Stimulated activated CD8-positive, alpha-beta memory T cell treated with anti-CD3 and anti-CD28 coated beads, Interleukin-7, amount 100 ng/mL, for 24 hours (primary cell): ENCODE measurements around the gene INSR.
A peak's percentile ranks its signal among the peaks of the same experiment; 100 is the strongest.
"Not testable (repeated sequence)": the region's sequence is repeated elsewhere in the genome, so short reads cannot be mapped to it uniquely, and the experiment has no call there.

Experiments
- DNase-seq: peaks from one replicate; pipeline ENCODE4 v3.0.0-alpha.2; 2020; ENCODE audit warnings: low read depth

The INSR gene

DNA sequence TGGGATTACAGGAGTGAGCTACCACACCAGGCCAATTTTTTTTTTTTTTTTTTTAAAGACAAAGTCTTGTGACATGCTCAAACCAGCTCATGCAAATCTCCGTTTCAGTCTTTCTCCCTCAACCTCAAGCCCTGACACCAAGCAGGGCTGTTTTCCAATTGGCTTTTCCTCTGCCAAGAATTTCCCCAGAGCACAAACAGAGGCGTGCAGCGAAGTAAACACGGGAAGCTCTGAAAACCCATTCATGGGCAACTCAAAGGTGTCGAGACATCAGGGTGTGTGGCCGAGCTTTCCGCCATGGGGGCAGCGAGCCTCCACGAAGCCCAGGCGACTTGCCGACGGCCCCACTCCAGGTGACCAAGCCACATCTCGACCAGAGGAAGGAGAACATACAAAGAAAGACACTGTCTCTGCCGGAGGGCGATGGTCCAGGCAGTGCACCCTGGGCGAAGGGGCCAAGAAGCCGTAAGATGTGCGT lies 70.0 kb downstream of the INSR start:
- DNase-seq: no peak

DNA sequence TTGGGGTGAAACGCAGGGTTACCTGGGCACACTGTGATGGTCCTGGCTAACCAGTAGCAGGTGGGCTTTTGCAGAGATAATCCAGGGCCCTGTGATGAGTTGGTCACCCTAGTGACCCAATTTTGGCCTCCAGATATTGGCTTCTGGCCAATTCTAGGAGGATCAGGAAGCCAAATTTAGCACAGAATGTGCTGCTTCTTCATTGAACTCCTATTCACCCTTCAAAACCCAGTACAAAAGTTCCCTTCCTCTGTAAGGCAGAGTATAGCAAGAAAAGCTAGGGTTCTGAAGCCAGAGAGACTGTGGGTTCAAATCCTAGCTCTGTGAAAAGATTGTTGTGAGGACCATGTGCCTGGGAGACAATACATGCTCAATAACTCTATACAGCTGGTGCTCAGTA lies 70.8 kb downstream of the INSR start:
- no peak for DNase-seq

DNA sequence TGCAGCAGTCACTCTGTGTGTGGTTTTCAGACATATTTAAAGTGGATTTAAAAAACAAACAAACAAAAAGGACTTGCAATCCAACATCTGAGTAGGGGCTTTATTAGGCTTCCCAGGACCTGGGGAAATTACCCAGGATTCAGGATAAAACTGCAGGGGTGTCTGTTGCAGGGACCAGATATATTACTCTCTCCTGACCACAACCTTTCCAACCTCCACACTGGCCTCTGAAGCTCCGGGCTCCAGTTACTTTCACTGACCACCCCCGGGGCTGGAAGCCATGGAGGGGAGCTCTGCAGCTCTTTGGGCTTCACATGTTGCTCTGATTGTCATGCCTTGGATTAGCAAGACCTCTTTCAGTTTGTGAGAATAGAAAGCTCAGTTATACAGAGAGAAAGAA lies 75.2 kb downstream of the INSR start:
- DNase-seq: no peak

DNA sequence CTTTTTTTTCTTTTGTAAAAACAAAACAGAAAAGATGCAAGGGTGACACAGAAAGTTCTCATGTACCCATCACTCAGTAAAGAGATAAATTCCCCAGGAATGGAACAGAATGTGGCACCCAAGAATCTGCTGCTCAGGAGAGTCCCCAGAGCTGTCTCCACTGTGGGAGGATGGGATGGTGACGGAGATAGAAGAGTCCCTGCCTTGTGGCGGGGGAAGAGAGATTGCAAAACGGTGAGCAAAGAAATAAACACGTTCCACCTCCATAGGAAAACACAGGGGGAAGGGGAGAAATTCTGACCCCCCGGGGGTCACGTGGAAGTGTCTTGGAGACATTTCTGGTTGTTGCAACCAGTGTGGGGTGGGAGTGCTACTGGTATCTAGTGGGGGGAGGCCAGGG lies 76.4 kb downstream of the INSR start:
- no peak for DNase-seq

DNA sequence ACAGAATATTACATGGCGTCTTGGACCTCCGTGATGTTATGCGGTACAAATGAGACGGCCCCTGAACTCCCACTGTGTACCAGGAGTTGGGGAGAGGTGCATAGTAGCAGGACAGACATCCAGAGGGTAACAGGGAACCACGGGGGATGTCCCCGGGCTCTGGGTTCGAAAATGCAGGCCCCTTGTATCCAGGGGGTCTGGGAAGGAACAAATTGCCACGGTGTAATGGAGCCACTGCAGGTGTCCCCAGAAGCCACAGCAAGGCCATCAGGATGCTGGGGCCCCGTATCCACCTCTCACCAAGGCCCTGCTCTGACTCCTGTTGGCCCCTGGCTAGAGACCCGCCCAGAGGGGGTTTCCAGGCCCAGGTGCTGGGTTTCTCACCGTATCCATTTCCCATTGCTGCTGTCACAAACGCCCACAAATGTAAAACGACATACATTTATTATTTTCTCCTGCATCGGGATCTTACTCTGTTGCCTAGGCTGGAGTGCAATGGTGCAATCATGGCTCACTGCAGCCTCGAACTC lies 77.8 kb downstream of the INSR start:
- DNase-seq: no peak

DNA sequence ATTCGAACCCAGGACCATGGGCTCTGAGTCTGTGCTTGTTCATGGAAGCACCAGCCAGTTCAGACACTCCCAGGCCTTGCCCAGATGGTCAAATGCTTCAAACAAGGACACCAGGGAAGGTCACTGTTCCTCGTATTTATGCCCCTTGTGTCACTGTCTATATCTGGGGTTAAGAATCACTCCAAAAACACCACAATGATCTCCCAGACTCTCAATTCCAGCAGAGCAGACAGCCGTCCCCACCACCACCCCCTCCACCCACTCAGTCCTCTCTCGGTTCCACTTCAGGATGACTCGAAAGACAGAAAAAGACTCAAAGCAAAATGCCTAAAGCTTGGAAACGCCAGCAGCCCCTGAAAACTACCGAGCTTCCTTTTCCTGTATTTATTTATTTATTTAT lies 79.0 kb downstream of the INSR start:
- no peak for DNase-seq

DNA sequence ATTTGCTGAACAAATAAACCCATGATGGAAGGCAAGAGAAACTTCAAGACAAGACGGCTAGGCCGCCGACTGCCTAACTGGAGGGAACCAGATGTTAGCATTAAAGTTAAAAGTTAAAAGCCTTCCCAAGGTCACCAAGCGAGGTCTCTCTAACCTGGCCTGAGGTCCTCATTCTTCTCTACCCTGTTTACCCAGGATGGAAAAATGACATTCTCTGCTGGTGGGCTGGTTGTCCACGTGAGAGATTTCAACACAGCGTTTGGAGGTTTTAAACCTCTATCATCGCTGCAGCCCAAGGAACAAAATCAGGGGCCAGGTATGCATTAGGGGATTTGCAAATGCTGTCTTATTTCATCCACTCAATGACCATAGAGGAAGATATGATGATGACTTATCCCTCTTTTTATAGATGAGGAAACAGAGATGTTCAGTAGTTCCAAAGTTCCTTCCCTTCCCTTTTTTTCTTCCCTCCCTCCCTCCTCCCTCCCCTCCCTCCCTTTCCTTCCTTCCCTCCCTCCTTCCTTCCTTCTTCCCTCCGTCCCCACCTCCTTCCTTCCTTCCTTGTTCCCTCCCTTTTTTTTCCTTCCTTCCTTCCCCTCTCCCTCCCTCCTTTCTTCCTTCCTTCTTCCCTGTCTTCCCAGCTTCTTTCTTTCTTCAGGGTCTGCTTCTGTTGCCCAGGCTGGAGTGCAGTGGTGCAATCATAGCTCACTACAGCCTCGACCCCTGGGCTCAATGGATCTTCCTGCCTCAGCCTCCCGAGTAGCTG lies 79.7 kb downstream of the INSR start:
- no peak for DNase-seq

DNA sequence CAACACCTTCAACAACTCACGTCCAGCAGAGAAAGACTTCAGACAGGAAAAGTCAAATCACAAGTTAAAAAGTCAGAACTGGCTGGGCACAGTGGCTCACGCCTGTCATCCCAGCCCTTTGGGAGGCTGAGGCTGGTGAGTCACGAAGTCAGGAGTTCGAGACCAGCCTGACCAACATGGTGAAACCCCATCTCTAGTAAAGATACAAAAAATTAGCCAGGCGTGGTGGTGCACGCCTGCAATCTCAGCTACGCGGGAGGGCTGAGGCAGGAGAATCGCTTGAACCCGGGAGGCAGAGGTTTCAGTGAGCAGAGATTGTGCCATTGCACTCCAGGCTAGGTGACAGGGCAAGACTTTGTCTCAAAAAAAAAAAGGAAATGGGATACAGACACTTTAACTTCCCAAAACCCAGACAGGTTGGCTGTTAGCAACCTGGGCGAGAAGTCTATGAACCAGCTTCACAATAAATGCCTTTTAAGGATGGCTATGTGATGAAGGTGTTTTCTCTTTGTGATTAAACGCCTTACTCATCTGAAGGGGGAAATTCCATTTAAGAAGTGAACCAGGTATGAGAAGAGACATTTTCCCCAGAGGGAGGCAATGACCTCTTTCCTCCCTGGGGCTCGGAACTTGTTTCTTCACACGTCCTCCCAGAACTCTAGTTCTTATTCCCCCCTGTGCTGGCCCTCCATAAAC lies 80.4 kb downstream of the INSR start:
- DNase-seq: no peak

DNA sequence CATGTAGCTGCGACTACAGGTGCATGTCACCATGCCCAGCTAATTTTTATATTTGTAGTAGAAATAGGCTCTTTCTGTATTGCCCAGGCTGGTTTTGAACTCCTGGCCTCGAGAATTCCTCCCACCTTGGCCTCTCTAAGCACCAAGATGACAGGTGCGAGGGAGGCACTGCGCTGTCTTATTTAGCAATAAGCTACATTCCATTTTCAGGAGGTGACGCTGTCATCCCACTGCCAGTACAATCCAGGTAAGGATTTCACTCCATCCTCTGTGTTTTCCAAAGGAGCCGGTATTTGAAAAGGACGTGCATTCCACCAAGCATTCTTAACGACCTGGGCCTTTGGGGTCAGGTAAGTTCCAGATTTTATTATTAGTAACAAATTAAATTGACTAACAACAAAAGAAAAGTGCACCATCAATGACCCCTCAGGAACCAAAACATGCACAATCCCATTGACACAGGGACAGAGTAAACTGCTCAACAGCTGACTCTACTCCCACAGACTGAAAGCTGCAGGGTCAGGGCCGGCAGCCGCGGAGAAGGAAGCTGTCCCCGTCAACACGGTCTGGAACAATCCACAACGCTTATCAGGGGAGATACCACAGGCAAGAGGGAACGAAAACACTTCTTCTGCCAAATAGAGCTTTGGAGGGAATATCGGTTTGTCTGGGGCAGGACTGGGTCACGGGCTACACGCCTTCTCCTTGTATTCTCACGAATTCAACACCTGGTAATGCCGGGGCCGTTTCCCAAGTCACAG lies 82.8 kb downstream of the INSR start:
- no peak for DNase-seq

DNA sequence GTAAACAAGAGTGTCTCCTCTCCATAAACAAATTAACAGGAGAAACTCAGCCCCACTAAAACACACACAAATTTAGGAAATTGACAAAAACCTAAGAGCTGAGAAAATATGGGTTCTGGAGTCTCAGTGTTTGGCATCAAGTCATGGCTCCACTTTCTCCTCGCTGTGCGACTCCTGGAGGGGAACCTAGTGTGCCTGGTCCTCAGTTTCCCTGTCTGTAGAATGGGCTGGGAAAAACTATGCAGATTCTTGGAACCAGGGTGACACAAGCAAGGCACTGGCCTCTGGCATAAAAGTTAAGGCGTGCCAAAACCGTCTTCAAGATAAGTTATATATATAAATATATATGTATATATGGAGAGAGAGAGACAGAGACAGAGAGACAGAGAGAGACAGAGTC lies 83.9 kb downstream of the INSR start:
- DNase-seq: no peak

DNA sequence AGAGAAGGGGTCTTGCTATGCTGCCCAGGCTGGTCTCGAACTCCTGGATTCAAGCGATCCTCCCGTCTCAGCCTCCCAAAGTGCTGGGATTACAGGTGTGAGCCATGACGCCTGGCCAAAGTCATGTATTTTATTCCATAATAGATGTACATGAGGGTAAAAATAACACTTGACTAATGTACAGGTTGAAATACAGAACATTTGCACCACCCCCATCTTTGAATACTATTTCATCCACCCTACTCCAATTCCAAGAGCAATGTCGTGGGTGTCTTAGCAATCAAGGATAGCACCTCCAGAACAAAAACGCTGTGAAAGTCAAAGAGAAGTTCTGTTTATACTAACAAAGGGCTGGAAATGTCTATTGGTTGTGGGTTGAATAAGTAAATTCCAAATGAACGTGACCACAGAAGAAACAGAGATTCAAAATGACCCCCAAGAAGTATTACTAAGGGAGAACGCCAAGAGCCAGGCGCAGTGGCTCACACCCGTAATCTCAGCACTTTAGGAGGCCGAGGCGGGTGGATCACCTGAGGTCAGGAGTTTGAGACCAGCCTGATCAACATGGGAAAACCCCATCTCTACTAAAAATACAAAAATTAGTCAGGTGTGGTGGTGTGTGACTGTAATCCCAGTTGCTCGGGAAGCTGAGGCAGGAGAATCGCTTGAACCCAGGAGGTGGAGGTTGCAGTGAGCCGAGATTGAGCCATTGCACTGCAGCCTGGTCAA lies 84.5 kb downstream of the INSR start:
- DNase-seq: not testable (repeated sequence)

DNA sequence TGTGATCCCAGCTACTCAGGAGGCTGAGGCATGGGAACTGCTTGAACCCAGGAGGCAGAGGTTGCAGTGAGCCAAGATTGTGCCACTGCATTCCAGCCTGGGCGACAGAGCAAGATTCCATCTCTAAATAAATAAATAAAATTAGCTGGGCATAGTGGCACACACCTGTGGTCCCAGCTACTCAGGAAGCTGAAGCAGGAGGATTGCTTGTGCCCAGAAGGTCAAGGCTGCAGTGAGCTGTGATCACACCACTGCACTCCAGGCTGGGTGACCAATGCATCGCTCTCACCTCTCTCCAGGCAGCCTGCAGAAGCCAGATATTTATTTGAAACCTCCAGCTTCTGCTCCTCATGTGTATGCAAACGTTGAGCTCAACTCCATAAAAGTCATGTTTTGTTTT lies 85.2 kb downstream of the INSR start:
- not testable (repeated sequence) for DNase-seq

DNA sequence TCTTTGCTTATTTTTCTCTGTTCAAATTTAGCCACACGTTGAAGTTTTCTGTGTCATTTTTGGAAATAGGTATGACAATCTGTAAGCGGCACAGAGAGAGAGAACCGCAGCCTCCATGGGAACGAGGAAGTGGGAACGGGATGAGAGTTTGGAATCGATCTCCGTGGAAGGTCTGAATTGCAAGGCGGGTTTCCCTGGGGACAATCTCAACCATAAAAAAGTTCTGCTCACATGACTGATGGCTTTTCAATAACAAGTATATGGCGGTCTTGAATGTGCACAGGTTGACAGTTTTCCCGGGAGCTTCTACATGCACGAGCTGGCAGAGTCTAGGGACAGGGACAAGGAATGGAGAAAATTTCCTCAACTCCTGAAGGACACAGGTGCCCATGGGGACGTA lies 90.9 kb downstream of the INSR start:
- no peak for DNase-seq

DNA sequence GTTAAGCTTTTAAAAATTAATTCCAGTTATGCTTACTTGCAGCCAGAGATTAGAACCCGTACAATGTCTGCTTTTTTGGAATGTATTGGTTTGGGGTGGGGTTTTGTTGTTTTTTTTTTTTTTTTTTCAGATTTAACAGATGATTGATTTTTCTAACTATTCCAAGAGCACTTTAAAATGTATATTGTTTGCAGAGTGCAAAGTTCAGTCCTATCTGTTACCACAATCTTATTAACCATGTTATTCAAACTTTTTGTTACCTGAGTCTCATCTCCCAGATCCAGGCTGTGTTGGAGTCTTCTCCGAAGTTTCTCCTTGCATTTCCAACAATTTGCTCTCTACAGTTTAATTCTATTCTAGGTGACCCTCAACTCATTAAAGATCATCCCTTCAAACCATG lies 91.3 kb downstream of the INSR start:
- DNase-seq: no peak

DNA sequence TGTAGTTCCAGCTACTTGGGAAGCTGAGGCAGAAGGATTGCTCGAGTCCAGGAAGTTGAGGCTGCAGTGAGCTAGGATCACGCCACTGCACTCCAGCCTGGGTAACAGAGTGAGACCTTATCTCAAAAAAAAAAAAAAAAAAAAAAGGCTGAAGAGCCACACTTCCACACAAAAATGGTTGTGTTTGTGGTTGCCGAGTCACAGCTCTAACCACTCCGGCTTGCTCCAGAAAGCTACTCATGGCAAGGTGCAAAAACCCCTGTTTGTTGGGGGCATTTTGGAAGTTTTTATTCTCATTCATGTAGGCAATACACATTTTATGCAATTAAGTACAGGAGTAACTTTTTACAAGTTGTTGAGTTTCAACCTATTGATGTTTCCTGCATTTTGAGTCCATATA lies 93.5 kb downstream of the INSR start:
- DNase-seq: no peak

DNA sequence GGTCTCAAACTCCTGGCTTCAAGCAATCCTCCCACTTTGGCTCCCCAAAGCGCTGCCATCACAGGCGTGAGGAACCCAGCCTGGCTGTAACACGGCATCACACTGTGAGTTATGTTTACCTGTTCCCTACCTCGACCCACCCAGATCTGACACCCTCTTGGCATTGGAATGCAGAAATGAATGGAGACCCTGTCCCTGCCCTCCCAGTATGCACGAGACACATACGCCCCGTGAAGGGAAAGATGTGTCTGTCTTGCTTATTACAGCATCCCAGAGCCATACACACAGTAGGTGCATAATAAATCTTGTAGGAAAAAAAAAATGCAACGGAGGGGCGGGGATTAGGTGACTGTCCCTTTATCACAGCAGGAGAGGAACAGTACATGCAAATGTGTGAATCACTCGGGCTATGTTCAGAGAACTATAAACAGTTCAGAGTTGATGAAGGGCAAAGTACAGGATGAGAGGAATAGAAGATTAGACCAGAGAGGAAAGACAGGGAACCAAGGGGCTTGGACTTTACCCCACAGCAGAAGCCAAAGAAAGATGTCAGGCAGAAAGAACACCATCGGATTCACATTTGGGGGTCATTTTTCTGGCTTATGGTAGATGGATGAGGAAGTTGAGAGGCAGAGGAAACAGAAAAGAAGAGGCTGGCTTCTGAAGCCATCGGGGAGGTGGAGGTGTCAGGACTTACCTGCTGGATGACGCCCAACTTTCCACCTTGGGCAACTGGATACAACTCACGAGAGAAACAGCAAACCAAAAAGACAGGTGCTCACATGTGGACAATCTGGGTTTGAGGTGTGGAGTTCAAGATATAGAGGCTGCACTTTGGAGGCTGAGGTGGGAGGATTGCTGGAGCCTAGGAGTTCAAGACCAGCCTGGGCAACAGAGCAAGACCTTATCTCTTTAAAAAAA lies 94.3 kb downstream of the INSR start:
- no peak for DNase-seq

DNA sequence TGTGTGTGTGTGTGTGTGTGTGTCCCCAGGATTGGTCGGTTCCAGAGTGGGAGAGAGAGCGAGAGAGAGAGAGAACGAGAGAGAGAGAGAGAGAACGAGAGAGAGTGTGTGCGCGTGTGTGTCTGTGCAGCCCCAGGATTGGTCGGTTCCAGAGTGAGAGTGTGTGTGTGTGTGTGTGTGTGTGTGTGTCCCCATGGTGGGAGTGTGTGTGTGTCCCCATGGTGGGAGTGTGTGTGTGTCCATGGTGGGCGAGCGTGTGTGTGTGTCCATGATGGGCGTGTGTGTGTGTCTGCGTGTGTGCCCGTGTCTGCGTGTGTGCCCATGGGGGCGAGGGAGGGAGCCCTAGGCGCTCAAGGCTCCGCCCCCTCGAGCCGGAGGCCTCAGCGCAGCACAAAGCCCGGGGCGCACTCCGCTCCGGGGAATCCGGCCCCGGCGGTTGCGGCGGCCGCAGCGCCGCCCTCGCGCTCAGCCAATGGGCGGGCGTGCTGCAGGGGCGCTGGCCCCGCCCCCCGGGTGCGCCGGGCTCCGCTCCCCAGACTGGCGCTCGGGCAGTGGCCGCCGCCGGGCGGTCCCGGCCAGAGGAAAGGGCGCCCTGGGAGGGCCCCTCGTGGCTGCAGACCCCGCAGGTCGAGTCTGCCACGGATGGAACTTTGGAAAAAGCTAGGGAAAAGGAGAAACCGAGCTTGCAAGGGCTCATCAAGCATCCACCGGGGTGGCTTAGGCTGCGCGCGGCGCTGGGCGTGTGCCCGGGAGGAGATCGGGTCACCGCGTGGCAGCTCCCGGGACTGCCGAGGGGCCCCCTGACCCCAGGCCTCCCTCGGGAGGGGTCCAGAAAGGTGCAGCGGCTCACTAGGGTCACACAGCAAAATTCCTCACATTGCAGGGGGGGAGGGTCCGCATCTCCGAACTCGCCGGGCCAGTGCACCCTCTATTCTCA lies 96.2 kb downstream of the INSR start:
- DNase-seq: peak; percentile 70

DNA sequence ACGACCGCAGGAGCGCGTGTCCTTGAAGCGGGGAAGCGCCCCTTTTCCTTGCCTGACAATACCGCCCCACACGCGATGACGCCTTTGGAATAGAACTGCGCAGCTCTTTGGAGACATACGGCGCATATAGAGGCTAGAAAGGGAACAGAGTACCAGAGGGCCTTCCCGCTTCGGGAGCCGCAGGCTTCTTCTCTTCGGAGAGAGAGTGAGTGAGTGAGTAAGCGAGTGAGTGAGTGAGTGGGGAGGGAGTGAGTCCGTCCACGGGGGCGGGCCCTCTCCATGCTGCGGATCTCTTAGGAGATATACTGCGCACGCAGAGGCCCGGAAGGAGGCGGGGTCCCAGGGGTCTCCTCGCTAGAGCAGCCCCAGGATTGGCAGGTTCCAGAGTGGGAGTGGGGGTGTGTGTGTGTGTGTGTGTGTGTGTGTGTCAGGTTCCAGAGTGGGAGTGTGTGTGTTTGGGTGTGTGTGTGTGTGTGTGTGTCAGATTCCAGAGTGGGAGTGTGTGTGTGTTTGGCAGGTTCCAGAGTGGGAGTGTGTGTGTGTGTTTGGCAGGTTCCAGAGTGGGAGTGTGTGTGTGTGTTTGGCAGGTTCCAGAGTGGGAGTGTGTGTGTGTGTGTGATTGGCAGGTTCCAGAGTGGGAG lies 97.0 kb downstream of the INSR start:
- DNase-seq: peak; percentile 74

DNA sequence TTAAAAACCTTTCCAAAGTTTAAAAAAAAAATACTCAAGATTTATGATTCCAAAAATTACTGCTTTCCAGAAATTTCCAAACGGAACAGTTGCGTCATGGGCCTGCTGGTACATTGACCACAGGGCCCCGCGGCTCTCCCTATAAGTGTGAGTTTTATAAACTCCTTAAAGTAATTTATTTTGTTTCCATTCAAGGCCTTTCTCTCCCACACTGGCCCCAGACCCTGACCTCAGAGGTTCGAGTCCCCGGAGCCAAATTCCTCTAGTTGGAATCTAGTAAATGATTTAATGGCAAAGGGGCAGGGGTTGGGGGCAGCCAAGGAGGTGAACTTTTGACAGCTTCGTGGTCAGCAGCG lies 97.5 kb downstream of the INSR start:
- DNase-seq: no peak
